GM23338 (cell line): ENCODE measurements around the gene CLIC5.

Experiments
- CREB1 ChIP-seq: fragments of 250-450 bp; sonication (Bioruptor Pico); IDR thresholded peaks from 2 replicates; pipeline ENCODE4 v1.5.0; 2020; ENCODE audit warnings: low read depth, mild to moderate bottlenecking, moderate library complexity
- CTCF ChIP-seq, 2 experiments: fragments of 200-600 bp in 1 of 2; sonication (generic) in 1 of 2; conservative IDR thresholded peaks; 2 replicates each; pipeline versions ENCODE4 v1.5.1 to v1.6.1; 2016 to 2017; ENCODE audit warnings: antibody characterized with exemption in 2 of 2, low read depth in 2 of 2, mild to moderate bottlenecking in 2 of 2, moderate library complexity in 1 of 2
- EZH2 ChIP-seq: fragments of 200-600 bp; sonication (generic); IDR thresholded peaks from one replicate; pipeline ENCODE4 v1.8.0; 2017; ENCODE audit warnings: antibody characterized with exemption, mild to moderate bottlenecking, low read depth; ENCODE audit not compliant: unreplicated experiment
- EZH2phosphoT487 ChIP-seq: fragments of 200-600 bp; sonication (generic); IDR thresholded peaks from one replicate; pipeline ENCODE4 v1.8.1; 2018; ENCODE audit warnings: antibody characterized with exemption; ENCODE audit not compliant: unreplicated experiment
- NANOG ChIP-seq: IDR thresholded peaks from 2 replicates; pipeline ENCODE4 v1.6.1; 2016; ENCODE audit warnings: antibody characterized with exemption, borderline replicate concordance
- POLR2AphosphoS5 ChIP-seq: IDR thresholded peaks from 2 replicates; pipeline ENCODE4 v1.6.1; 2016; ENCODE audit warnings: antibody characterized with exemption, low read depth
- REST ChIP-seq: IDR thresholded peaks from one replicate; pipeline ENCODE4 v1.6.1; 2018; ENCODE audit warnings: antibody characterized with exemption; ENCODE audit not compliant: unreplicated experiment
- ZNF462 ChIP-seq: fragments of 250-450 bp; sonication (Bioruptor Pico); IDR thresholded peaks from 2 replicates; pipeline ENCODE4 v1.5.0; 2020; ENCODE audit warnings: mild to moderate bottlenecking, moderate library complexity

GRCh38 chr6:45886776-45887175 lies 128.9 kb downstream of the CLIC5 start:
- TF ChIP-seq CTCF (conservative IDR thresholded peaks at IDR 0.05; ENCODE audit: low read depth in 2 of 2): no peak
- TF ChIP-seq POLR2AphosphoS5: no peak
- no peak for TF ChIP-seq CREB1 (CRISPR knock-in tag)
- TF ChIP-seq EZH2: no peak
- TF ChIP-seq EZH2phosphoT487: no peak
- no peak for TF ChIP-seq REST
- TF ChIP-seq ZNF462 (CRISPR knock-in tag): no peak
- no peak for TF ChIP-seq NANOG
